NCI-H2171 (cell line): ENCODE data around the gene TCF12.
"Not testable (repeated sequence)": the region's sequence is repeated elsewhere in the genome, so short reads cannot be mapped to it uniquely, and the experiment has no call there.

Experiments
- DNase-seq: peaks from one replicate; lab custom pipeline; 2025; lab: John Stamatoyannopoulos, UW

Gene TCF12

DNA sequence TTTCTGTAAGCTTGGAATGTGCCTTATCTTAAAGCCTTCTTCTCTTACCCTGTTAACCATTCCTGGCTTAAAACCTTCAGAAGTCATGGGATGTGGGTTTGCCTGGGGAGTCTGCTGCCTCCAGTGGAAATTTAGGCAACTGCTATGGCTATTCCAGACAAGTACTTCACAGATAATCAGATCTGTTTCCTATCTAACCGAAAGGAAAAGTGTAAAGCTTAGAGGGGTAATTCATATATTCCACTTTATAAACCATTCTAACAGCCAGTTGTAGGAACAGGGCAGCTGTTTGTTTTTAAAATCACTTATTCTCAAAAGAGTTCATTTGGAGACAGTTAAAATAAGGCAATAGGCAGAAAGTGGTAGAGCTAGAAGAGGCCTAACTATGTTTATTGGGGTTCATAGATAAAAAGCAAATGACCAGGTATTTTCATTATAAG, 219.9 kb downstream of the TCF12 start:
- peak; percentile 23 for DNase-seq

DNA sequence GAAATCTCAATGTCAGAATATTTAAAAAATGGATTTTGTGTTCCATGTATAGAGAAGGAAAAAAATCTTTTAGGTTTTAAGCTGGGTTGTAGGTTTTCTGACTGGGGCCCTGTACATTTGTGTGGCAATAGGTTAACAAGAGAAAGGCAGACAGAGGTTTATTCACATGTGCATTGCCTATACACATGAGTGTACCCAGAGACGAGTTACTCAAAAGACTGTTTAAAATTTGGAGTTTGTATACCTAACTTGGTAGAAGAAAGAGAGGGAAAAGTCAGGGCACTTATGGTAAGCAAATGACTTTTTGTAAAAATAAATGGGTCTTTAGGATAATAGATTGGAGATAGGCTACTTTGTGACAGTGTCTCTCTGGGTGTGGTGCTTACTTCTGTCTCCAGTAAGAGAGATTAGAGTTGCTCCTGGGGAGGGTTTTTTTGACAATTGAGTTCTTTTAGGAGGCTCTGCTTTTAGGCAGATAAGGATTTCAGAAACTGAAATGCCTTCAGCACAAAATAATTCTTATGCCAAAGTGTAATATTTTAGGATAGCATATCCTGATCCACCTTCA, 225.2 kb downstream of the TCF12 start:
- no peak for DNase-seq

DNA sequence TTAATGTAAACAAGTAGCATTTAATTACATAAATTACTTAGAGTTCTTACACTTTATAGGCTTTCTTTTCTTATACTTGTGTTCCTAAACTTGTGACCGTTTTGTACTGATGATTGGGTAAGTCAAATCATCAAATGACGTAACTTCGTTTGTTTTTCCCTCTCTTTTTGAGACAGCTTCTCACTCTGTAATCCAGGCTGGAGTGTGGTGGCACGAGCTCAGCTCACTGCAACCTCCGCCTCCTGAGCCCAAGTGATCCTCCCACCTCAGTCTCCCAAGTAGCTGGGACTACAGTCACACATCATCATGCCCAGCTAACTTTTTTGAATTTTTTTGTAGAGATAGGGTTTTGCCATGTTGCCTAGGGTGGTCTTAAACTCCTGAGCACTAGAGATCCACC, 226.0 kb downstream of the TCF12 start:
- no peak for DNase-seq

DNA sequence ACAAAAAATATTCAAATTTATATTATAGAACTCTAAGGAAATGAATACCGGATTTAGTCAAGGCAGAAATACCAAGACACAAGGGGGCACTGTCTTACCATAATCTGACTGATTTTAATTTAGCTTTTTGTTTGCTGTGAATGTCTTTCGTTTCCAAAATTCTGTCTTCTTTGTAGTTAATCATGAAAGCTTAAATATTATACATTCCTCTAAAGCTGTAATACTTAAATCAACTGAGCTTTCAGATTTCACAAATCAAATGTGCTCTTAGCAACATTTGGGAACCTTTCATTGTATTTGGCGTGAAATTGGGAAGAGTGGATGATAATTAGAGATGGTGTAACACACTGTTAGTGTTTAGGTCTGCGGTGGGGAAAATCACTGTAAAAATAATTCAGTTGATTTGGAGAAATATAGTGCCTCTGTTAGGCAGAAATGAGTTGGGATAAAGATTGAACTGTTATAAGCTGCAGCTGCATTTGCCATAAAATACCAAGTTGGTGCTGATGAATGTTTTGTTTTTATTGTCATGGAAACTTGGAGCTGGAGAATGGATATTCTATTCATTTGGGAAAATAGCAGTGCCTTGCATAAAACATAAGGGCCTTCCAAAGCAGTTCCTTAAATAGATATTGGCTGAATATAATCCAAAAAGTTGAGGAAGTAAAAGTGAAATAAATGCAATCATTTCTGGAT, 228.2 kb downstream of the TCF12 start:
- DNase-seq = peak; percentile 39

DNA sequence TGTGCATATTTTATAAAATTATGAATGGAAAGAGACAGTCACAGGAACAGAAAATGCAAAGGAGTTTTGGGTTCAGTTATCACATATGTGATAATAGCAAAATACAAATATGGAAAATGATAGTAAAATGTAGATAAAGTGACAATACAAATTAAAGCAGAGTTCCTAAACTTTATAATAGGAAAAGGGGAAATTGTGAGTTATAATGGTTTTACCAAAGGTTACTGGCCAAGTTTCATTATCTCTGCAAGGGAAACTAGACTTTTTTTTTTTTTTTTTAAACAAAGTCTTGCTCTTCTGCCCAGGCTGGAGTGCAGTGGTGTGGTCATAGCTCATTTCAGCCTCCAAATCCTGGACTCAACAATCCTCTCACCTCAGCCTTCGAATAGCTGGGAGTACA, 229.2 kb downstream of the TCF12 start:
- no peak for DNase-seq

DNA sequence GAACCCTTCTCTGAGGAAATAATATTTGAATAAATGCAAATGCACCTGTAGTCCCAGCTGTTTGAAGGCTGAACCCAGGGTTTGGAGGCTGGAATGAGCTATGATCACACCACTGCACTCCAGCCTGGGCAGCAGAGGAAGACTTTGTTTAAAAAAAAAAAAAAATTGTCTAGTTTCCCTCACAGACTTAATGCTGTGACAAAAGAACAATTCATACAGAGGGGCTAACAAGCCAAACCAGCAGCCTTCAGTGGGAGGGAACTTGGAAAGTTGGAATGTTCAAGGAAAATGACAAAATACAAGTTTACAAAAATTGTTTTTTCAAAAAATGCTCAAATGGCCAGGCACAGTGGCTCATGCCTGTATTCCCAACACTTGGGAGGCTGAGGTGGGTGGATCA, 229.8 kb downstream of the TCF12 start:
- no peak for DNase-seq

DNA sequence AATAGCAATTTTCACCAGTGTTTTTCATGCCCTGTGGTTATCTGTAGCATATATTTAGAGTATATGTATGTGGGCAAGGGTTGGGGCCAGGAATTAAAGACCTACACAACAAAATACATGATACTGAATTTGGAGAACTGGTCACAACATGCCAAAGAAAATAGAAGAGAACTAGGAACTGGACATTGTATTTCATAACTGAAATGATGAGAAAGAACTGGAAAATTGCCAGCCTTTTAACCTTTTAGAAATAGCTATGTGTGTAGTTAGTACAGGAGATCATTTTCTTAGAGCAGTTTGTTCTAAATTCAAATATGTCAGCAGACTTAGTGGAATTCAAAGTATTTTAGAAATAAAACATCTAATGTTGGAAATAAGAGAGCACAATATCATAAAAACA, 230.8 kb downstream of the TCF12 start:
- DNase-seq = no peak

DNA sequence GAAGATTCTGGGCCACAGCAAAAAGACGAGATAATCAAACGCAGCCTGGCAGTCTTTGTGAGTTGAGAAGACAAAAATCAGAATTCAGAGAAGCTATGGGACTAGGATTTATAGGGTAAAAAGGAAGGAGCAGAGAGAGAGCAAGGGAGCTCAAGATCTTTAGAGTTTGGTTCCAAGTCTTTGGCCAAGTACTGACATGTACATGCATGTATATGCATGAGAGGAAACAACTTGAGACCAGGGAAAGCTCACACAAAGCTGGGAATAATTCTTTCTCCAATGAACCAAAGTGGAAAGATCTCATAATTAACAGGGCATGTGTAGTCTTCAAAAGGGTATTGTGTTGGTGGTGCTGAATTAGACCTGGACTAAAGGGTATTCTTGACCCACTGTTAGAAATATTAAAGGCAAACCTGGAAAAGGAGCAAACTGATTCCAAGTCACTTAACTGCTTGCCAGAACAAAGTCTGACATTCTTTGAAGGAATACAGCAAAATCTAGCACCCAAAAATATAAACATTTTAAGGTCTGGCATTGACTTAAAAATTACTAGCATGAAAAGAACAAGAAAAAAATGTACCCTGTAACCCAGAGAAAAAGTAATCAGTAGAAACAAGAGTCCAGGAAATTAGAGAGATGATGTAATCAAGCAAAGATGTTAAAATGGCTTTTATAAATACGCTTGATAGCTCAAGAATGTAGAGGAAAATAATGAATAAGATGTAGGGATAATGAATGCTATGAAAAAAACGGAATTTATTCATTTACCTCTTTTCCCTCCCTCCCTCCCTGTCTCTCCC, 231.8 kb downstream of the TCF12 start:
- no peak for DNase-seq

DNA sequence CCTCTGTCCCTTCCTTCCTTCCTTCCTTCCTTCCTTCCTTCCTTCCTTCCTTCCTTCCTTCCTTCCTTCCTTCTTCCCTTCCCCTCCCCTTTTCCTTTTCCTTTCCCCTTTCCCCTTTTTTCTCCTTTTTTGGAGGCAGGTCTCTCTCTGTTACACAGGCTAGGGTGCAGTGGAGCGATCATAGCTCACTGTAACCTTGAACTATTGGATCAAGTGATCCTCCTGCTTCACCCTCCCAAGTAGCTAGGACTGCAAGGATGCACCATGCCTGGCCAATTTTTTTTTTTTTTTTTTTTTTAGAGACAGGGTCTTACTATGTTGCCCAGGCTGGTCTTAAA, 232.4 kb downstream of the TCF12 start:
- not testable (repeated sequence) for DNase-seq

DNA sequence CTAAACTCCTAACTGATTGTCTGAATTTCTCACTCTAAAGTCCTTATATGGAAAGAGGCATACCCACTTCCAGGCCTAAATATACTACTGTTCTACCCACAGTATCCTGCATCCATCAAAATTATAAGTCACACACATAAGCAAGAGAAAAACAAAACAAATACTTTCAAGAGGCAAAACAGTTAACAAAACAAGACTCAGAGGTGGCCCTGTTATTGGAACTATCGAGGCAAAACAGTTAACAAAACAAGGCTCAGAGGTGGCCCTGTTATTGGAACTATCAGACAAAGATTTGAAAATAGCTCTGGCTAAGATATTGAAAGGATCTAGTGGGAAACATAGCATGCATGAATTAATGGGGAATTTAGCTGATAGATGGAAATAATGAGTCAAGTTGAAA, 233.7 kb downstream of the TCF12 start:
- no peak for DNase-seq

DNA sequence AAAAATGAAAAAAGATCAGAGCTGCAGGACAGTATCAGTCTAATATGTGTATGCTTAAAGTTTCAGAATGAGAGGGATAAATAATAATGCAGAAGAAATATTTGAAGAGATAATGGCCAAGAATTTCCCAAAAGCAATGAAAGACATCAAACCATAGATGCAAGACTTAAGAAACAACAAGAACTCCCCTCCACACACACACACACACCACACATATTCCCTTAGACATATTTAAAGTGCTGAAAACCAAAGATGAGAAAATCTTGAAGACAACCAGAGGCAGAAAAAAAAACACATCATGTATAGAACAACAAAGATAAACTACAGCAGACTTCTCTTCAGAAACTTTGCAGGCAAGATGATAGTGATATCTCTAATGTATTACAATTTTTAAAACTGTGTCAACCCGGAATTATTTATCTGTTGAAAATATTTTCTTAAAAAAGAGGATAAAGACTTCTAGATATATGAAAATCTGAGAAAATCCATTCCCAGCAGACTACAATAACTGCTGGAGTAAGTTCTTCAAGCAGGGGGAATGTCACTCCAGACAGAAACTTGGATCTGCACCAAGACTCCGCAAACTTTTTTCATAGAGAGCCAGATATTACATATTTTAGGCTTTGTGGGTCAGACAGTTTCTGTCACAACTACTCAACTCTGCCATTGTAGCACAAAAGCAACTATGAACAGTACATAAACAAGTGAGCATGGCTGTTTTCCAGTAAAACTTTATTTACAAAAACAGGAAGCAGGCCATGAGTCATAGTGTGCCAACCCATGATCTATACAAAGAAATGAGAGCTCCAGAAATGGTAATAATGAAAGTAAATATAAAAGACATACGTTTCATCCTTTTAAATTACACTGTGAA, 234.5 kb downstream of the TCF12 start:
- DNase-seq = no peak

DNA sequence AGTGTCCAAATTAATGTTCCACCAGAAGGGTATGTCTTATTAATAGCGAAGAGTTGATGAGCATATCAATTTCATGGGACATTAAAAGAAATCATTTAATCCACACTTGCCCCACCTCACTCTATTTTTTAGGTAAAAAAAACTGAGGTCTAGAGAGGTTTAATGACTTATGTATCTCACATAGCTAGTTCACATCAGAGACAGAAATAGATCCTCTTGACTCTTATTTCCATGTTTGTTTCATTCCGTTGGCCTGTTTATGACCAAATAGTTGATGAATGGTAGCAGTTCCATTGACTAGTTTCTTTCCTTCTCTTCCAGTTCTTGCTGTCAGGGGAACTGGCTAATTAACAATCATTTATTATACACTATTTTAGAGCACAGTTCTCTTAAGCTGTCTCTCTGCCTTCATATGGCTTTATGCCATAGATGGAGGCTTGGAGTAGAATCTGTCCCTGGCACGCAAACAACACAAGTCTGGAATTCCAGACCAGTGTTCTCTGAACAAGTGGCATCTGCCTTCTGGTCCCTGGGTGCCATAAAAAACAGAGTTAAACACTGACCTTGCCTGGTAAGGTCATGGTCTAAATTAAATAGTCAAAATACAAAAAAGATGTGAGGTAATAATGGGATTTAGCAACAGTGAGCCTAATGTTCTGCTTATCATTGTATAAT, 237.9 kb downstream of the TCF12 start:
- DNase-seq = no peak

DNA sequence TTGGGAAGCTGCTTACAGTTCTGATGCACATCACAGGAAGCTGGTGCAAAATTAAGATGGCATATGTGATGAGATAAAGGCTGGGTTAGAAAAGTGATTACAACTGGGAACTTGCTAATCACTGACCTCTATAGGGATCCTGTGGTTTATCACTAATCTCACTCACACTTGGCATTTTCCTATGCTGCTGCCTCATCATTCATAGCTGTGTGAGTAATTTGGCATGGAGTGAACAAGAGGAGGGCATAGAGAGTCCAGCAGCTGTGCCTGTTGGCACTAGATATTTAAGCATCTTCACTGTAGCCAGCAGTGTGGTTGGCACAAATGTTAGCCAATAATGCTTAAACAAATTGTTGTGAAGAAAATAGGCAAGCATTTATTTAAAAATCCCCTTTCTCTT, 240.1 kb downstream of the TCF12 start:
- DNase-seq = no peak

DNA sequence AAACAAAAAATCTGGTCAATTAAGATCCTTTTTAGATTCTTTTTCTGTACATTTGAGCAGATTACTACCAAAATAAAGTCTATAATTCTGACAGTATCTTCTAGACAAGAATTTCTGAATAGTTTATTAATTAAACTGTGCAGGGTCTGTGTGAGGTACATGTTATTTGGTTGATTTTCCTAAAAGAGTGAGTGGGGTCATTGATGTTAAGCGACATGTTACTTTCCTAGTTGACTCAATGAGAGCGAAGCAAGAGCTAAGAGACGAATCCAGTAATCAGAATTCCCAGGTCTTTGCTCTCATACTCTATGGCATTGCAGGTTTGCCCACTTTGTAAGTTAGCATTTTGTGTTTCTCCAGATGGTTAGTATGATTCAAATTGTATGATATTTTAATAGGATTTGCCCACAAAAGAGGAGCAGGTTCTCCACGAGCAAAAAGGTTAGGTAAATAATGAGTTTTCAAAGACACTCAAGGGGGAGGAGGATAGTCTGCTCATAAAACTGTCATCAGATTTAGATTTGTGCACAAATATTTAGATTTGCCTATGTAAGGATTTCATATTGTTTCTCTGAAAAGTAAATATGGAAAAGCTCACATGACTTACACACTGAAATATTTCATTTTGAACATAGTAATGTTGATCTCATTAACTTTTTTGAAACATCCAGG, 240.7 kb downstream of the TCF12 start:
- DNase-seq = no peak

DNA sequence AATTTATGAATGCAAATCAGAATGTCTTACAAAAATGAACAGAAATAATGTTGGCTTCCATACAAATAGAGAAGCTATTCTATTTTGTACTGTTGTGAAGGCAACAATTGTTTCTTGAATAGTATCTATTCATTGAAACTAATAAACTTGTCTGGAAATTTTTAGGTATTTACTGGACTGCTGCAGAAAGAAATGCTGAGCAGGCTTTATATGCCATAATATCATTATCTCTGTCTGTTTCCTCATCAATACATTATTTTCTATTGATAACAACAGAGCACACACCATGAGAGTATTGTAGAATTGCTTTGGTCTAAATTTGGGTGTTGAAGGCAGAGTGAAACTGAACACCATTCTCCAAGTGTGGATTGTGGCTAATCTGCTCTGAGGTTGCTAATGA, 241.3 kb downstream of the TCF12 start:
- no peak for DNase-seq

DNA sequence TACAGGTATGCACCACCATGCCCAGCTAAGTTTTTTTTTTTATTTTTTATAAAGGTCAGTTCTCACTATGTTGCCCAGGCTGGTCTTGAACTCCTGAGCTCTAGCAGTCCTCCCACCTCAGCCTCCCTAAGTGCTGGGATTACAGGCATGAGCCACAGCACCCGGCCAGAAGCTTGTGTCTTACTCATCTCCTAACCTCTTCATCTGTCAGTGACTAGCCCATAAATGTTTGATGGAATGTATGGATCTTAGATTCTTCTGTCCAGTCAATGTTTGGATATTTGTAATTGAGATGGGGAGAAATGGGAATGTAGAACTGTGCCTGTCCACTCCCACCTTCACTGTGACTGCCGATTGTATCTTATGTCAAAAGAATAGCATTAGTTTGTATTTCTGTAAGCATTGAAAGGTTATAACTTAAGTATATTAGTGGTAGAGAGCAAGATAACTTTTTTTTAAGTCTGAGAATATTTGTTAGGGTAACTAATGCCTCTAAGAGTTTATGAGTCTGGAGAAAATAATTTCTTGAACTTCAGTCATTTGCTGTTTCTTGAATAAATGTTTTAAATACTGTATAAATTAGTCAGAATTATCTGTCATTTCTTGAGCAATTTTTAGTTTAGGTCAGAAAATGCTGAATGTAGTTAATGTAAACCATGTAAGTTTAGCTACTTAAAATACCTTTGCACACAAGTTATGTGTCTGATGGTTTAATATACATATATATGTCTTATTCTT, 242.5 kb downstream of the TCF12 start:
- no peak for DNase-seq

DNA sequence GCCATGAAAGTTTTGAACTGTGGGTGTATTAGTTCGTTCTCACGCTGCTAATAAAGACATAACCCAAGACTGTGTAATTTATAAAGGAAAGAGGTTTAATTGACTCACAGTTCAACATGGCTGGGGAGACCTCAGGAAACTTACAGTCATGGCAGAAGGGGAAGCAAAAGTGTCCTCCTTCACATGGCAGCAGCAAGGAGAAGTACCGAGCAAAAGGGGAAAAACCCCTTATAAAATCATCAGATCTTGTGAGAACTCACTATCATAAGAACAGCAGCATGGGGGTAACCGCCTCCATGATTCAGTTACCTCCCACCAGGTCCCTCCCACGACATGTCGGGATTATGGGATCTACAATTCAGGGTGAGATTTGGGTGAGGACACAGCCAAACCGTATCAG, 245.8 kb downstream of the TCF12 start:
- not testable (repeated sequence) for DNase-seq

DNA sequence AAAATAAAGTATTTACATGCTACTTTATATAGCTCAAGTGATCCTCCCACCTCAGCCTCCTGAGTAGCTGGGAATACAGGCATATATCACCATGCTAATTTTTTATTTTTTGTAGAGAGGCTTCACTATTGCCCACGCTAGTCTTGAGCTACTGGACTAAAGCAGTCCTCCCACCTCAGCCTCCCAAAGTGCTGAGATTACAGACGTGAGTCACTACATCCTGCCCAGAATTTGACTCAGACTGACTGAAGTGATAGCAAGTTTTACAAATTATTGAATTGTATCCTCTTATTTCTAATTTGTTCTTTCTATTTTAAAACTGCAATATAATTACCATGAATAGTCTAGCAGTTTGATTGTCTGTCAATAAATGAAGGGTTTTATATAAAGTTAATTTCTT, 247.5 kb downstream of the TCF12 start:
- DNase-seq = no peak

DNA sequence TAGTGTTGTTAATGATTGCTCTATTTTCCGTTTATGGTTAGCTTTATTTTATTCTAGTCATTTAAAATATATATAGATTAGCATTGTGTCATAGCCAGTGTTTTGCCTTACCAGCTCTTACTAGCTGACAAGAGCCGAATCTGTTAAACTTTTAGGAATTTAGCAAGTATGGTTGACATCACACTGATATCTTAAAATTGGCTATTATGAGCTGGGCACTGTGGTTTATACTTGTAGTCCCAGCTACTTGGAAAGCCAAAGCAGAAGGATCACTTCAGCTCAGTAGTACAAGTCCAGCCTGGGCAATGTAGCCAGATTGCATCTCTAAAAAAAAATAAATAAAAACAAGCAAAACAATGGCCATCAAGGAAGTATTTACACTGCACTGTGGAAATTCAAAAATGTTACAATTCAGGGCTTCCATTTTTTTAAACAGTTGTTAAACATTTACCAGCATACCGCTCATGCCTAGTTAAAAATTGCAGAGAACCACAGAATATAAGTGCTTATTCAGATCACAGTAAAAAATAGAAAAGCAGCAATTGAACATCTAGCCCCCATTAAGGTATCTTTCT, 249.5 kb downstream of the TCF12 start:
- no peak for DNase-seq

DNA sequence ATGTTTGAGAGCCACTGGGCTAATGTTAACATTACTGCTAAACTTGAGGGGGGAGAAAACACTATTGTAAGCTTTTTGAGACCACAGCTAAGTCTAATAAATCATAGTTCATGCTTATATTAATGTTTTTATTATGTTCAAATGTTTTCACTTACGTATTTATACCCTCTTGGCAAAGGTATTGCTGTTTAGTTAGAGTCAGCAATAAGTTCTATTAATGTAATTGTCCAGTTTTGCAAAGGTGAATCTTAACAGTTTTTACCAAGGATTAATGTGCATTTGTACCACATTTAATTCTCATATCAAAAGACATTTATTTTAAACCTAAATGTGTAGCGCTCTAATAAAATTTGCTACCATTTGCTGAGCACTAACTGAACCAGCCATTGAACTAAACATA, 251.2 kb downstream of the TCF12 start:
- DNase-seq = no peak
